Osteoblast (primary cell): ENCODE data around the gene CDH15. TPM values are rescaled to one million over a fixed set of nuclear protein-coding genes. Genes with fewer than 3 reads are reported as not detected.
A peak's percentile ranks its signal among the peaks of the same experiment; 100 is the strongest.

Experiments used
- DNase-seq: peaks from one replicate; pipeline ENCODE4 v3.0.0; 2011; ENCODE audit warnings: low spot score, mixed read lengths; ENCODE audit not compliant: insufficient read length; ENCODE audit errors: missing footprints
- H2AFZ ChIP-seq: 2 replicates; pipeline ENCODE4 v1.6.0; 2011; ENCODE audit warnings: mild to moderate bottlenecking, low read length
- H3K27ac ChIP-seq: 2 replicates; pipeline ENCODE4 v1.5.1; 2011; ENCODE audit warnings: mild to moderate bottlenecking, low read depth, low read length, moderate library complexity
- H3K27me3 ChIP-seq: 2 replicates; pipeline ENCODE4 v1.6.0; 2012; ENCODE audit warnings: mild to moderate bottlenecking, control low read depth, inconsistent platforms, low read length, moderate library complexity; ENCODE audit not compliant: insufficient read depth
- H3K36me3 ChIP-seq: 2 replicates; pipeline ENCODE4 v1.5.1; 2011; ENCODE audit warnings: mild to moderate bottlenecking, low read length, control low read depth, moderate library complexity; ENCODE audit not compliant: insufficient read depth
- H3K4me1 ChIP-seq: 2 replicates; pipeline ENCODE4 v1.5.1; 2011; ENCODE audit warnings: mild to moderate bottlenecking, low read length, control low read depth, moderate library complexity; ENCODE audit not compliant: insufficient read depth
- H3K4me2 ChIP-seq: 2 replicates; pipeline ENCODE4 v1.6.0; 2011; ENCODE audit warnings: mild to moderate bottlenecking, low read length; ENCODE audit not compliant: insufficient read depth
- H3K4me3 ChIP-seq: fragments of 200-600 bp; sonication (generic); 3 replicates; pipeline ENCODE4 v1.5.1; 2012; ENCODE audit warnings: mild to moderate bottlenecking, low read length, inconsistent platforms; ENCODE audit not compliant: insufficient read depth
- H3K79me2 ChIP-seq: 2 replicates; pipeline ENCODE4 v1.6.0; 2012; ENCODE audit warnings: mild to moderate bottlenecking, low read length, control low read depth, inconsistent platforms; ENCODE audit not compliant: insufficient read depth
- H3K9me3 ChIP-seq: 2 replicates; pipeline ENCODE4 v1.5.1; 2011; ENCODE audit warnings: low read depth, low read length, control low read depth
- H4K20me1 ChIP-seq: 2 replicates; pipeline ENCODE4 v1.6.0; 2012; ENCODE audit warnings: mild to moderate bottlenecking, low read length, control low read depth; ENCODE audit not compliant: insufficient read depth
- total RNA-seq: library from RNA; depleted of rRNA; stranded (reverse); fragments of >200 nt; gene quantifications from 2 replicates; pipeline ENCODE4 v1.2.3, GENCODE V29; 2012
- TF ChIP-seq, protein P1 (sequence below): IDR thresholded peaks from 2 replicates; pipeline ENCODE4 v1.5.1; 2011; ENCODE audit warnings: mild to moderate bottlenecking, low read depth, low read length, moderate library complexity; ENCODE audit errors: extremely low read depth

Gene CDH15, protein sequence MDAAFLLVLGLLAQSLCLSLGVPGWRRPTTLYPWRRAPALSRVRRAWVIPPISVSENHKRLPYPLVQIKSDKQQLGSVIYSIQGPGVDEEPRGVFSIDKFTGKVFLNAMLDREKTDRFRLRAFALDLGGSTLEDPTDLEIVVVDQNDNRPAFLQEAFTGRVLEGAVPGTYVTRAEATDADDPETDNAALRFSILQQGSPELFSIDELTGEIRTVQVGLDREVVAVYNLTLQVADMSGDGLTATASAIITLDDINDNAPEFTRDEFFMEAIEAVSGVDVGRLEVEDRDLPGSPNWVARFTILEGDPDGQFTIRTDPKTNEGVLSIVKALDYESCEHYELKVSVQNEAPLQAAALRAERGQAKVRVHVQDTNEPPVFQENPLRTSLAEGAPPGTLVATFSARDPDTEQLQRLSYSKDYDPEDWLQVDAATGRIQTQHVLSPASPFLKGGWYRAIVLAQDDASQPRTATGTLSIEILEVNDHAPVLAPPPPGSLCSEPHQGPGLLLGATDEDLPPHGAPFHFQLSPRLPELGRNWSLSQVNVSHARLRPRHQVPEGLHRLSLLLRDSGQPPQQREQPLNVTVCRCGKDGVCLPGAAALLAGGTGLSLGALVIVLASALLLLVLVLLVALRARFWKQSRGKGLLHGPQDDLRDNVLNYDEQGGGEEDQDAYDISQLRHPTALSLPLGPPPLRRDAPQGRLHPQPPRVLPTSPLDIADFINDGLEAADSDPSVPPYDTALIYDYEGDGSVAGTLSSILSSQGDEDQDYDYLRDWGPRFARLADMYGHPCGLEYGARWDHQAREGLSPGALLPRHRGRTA
- total RNA-seq, result 1.5 and 2.2 TPM in 2 replicates

DNA sequence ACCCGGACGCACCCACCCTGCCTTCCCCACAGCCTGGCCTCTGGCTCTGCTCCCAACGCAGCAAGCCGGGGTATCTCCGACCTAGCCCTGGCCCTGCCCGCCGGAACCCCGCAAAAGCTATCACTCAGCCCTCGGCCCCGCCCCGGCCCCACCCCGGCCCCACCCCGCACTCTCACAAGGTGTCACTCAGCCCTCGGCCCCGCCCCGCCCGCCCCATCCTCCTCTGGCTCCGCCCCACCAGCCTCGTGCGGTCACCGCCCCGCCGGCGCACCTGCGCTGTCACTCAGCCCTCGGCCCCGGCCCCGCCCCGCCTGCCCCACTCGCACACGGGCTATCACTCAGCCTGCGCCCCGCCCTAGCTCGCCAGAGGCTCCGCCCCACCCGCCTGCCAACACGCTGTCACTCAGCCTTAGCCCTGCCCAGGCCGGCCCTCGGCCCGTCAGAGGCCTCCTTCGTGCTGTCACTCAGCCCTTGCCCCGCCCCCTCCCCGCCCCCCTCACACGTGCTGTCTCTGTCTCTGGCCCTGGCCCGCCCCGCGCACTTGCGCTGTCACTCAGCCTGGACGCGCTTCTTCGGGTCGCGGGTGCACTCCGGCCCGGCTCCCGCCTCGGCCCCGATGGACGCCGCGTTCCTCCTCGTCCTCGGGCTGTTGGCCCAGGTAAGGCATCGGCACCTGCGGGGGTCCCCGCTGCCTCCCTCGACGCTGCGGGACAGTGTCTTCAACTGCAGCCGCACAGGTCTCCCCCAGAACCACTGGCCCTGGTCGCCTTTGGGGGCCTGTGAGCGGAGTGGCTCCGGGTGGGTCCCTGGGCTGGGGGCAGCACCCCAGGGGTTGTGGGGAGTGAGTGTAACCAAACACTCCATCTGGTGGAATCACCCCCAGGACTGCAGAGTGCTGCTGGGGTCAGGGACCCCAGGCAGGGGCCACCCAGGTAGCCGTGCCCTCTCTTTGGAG, at the start of gene CDH15:
Gene CDH15 (plus strand): TSS at position 533 of the 955 bp plus-strand sequence. CDS start 84 bp downstream, at position 617.
- H3K4me1 ChIP-seq, result peaks cover 18% of the 10 kb centered on the region
- H3K36me3 ChIP-seq, result no peaks in the 10 kb centered on the region
- TF ChIP-seq, protein P1, sequence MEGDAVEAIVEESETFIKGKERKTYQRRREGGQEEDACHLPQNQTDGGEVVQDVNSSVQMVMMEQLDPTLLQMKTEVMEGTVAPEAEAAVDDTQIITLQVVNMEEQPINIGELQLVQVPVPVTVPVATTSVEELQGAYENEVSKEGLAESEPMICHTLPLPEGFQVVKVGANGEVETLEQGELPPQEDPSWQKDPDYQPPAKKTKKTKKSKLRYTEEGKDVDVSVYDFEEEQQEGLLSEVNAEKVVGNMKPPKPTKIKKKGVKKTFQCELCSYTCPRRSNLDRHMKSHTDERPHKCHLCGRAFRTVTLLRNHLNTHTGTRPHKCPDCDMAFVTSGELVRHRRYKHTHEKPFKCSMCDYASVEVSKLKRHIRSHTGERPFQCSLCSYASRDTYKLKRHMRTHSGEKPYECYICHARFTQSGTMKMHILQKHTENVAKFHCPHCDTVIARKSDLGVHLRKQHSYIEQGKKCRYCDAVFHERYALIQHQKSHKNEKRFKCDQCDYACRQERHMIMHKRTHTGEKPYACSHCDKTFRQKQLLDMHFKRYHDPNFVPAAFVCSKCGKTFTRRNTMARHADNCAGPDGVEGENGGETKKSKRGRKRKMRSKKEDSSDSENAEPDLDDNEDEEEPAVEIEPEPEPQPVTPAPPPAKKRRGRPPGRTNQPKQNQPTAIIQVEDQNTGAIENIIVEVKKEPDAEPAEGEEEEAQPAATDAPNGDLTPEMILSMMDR, result no peak
- H3K4me3 ChIP-seq, result peak within 1 kb of the TSS; percentile 47
- no peak within 1 kb of the TSS for H3K27ac ChIP-seq
- no peaks in the 10 kb centered on the region for H4K20me1 ChIP-seq
- H3K27me3 ChIP-seq, result peaks cover 5% of the 10 kb centered on the region
- H2AFZ ChIP-seq, result no peak within 1 kb of the TSS
- no peaks in the 10 kb centered on the region for H3K79me2 ChIP-seq
- peak; percentile 100 for DNase-seq
- H3K4me2 ChIP-seq, result peak within 1 kb of the TSS; percentile 61
- no peaks in the 10 kb centered on the region for H3K9me3 ChIP-seq

DNA sequence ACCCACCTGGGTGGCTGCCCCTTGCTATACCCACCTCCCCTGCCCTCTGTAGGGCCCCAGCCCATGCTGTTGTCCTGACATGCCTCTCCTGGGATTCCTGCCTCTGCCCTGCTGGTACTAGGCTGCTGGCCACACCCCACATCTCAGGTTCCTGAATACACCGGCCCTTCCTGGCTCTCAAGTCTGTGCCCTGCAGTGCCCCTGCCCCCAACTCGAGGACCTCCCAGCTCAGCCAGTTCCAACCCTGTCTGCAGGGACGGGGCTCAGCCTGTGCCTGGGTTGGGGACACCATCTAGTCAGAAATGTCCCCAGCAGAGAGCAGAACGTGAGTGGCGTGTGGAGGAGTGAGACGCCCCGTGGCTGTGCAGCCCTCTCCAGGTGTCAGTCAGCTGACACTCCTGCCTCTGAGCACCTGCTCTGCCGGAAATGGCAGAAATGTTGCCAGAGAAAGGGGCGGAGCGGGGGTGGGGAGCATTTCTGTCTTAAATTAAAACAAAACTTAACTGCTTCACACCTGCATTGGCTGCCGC, 49.2 kb upstream of the CDH15 start:
- Histone ChIP-seq H3K36me3 (peaks cover 21% of the 10 kb centered on the region), H3K4me2 (no peak overlapping the region), H3K27me3 (no peaks in the 10 kb centered on the region), H3K79me2 (no peaks in the 10 kb centered on the region), H3K4me3 (no peak overlapping the region), H3K4me1 (no peaks in the 10 kb centered on the region), H4K20me1 (no peaks in the 10 kb centered on the region), H3K27ac (no peak overlapping the region), H2AFZ (no peak overlapping the region), H3K9me3 (no peaks in the 10 kb centered on the region)
- TF ChIP-seq, protein P1, result no peak
- DNase-seq, result peak; percentile 81

DNA sequence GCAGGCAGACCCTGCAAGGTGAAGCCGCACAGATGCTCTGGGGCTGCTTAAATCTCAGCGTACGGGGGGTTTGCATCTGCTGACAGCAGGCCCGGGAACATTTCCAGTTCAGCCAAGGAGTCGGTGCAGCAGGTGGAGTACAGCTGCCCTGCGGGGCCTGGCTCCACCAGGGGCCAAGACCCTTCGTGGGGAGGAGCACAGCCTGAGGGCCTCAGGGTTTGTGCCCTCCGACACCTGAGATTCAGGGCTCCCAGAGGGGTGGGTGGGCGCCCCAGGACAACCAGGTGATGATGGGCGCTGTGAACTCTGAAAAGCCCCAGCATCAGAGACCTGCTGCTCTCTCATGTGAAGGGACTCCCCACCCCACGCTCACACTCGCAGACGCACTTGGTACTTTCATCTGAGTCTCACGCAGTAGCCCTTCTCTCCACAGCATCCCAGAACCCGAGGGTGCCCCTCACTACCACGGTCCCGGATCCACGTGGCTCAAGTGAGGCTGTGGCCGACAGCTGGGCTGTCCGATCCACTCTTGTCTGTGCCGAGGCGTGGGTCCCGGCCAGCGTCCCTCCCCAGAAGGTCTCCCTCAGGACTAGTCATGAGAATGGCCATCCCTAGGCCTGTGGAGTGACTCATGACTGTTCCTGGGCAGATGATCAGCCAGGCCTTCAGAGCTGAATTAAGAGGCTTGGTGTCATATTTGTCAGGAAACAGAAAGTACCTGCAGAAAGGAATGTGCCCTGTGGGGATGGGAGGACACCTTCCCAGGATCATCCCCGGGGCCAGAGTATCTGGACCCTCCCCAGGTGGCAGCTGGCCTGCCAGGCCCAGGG, 48.3 kb upstream of the CDH15 start:
- peaks cover 21% of the 10 kb centered on the region for H3K36me3 ChIP-seq
- no peaks in the 10 kb centered on the region for H3K27me3 ChIP-seq
- no peaks in the 10 kb centered on the region for H3K79me2 ChIP-seq
- H2AFZ ChIP-seq, result no peak overlapping the region
- no peaks in the 10 kb centered on the region for H3K9me3 ChIP-seq
- H3K27ac ChIP-seq, result no peak overlapping the region
- H3K4me2 ChIP-seq, result no peak overlapping the region
- no peaks in the 10 kb centered on the region for H4K20me1 ChIP-seq
- TF ChIP-seq, protein P1, result no peak
- H3K4me3 ChIP-seq, result no peak overlapping the region
- peak; percentile 90 for DNase-seq
- no peaks in the 10 kb centered on the region for H3K4me1 ChIP-seq
